Keratinocyte (primary cell): ENCODE measurements around the gene PSG1.
"Not testable (repeated sequence)": the region's sequence is repeated elsewhere in the genome, so short reads cannot be mapped to it uniquely, and the experiment has no call there.

Source experiments
- CTCF ChIP-seq, 3 experiments: IDR thresholded peaks in 1 of 3; conservative IDR thresholded peaks in 1 of 3; optimal IDR thresholded peaks in 1 of 3; 2 replicates in 2 of 3; 3 replicates in 1 of 3; pipeline versions ENCODE3 to v1.5.1; 2011; ENCODE audit warnings: low read length in 3 of 3, mild to moderate bottlenecking in 3 of 3, moderate library complexity in 2 of 3, control low read depth in 1 of 3, inconsistent platforms in 1 of 3; ENCODE audit not compliant: insufficient read depth in 2 of 3; ENCODE audit errors: extremely low read depth in 1 of 3
- EZH2 ChIP-seq: IDR thresholded peaks from one replicate; pipeline ENCODE4 v1.6.1; 2012; ENCODE audit warnings: inconsistent platforms, mild to moderate bottlenecking, low read length, moderate library complexity

- TF ChIP-seq CTCF (optimal IDR thresholded peaks at IDR 0.05 in 1 of 3, IDR thresholded peaks at IDR 0.05 in 1 of 3, conservative IDR thresholded peaks at IDR 0.05 in 1 of 3; ENCODE audit: extremely low read depth in 1 of 3, insufficient read depth in 2 of 3, low read length in 3 of 3); EZH2: not testable (repeated sequence)
Measured at GRCh38 chr19:42819960-42820650, 59.4 kb downstream of the PSG1 start.
